ENCODE data around the gene SLC8A1.

- TF ChIP-seq CTCF (IDR thresholded peaks at IDR 0.05) = no peak
- no peak for TF ChIP-seq POLR2A (IDR thresholded peaks at IDR 0.05)
- TF ChIP-seq EP300 (IDR thresholded peaks at IDR 0.05) = no peak
These were observed 208.2 kb downstream of the SLC8A1 start for GRCh38 chr2:40243581-40244187.

Data from tibial nerve (tissue), 4 donors.